IMR-90 (cell line): ENCODE data around the gene C6orf89. TPM values are rescaled to one million over a fixed set of nuclear protein-coding genes. Genes with fewer than 3 reads are reported as not detected.

Source experiments
- ATAC-seq: fragments of 200-7000 bp; cut with Tn5 transposase; 2 replicates; pipeline ENCODE4 v1.9.1; 2020; ENCODE audit warnings: low read depth, mild to moderate bottlenecking, moderate library complexity
- BruUV-seq: library from RNA; stranded (reverse); fragments of 400-500 nt; replicated peaks from 2 replicates; lab custom pipeline; 2021; lab: Mats Ljungman, UMichigan
- CTCF ChIA-PET: fragments of 300-600 bp; formaldehyde crosslinking; extraction: SDS; loops from one replicate; lab custom pipeline; 2021; ENCODE audit warnings: antibody characterized with exemption; lab: Yijun Ruan, JAX
- POLR2A ChIA-PET: fragments of 300-600 bp; sonication (Branson Sonifier 250); formaldehyde crosslinking; loops from one replicate; lab custom pipeline; 2022; ENCODE audit warnings: antibody characterized with exemption; ENCODE audit not compliant: unreplicated experiment; lab: Charles Lee
- DNase-seq: peaks from one replicate; pipeline ENCODE4 v3.0.0; 2013
- H2AFZ ChIP-seq: replicated peaks from 2 replicates; pipeline ENCODE3; 2013; ENCODE audit warnings: low read length, mild to moderate bottlenecking; ENCODE audit not compliant: poor library complexity
- H2AK5ac ChIP-seq: 2 replicates; pipeline ENCODE4 v1.6.1; 2013; ENCODE audit warnings: low read depth, low read length, inconsistent platforms
- H2AK9ac ChIP-seq: replicated peaks from 2 replicates; pipeline ENCODE3; 2013; ENCODE audit warnings: mild to moderate bottlenecking, low read depth, low read length, moderate library complexity; ENCODE audit not compliant: poor library complexity
- H2BK120ac ChIP-seq: 2 replicates; pipeline ENCODE4 v1.6.1; 2013; ENCODE audit warnings: low read depth, low read length, inconsistent platforms
- H2BK15ac ChIP-seq: 3 replicates; pipeline ENCODE4 v1.6.1; 2013; ENCODE audit warnings: low read depth, low read length, inconsistent platforms
- H2BK20ac ChIP-seq: 2 replicates; pipeline ENCODE4 v1.6.1; 2013; ENCODE audit warnings: low read depth, mild to moderate bottlenecking, inconsistent platforms, low read length, moderate library complexity
- H2BK5ac ChIP-seq: 2 replicates; pipeline ENCODE4 v1.6.1; 2013; ENCODE audit warnings: mild to moderate bottlenecking, low read depth, low read length, inconsistent platforms; ENCODE audit not compliant: poor library complexity, severe bottlenecking
- H3K14ac ChIP-seq: replicated peaks from 2 replicates; pipeline ENCODE4 v1.6.1; 2013; ENCODE audit warnings: low read depth, low read length, inconsistent platforms
- H3K18ac ChIP-seq: 2 replicates; pipeline ENCODE4 v1.6.1; 2013; ENCODE audit warnings: low read depth, low read length, control low read depth
- H3K23ac ChIP-seq: 2 replicates; pipeline ENCODE4 v1.6.1; 2013; ENCODE audit warnings: low read depth, low read length, inconsistent platforms
- H3K27ac ChIP-seq: 2 replicates; pipeline ENCODE4 v1.5.1; 2013; ENCODE audit warnings: mild to moderate bottlenecking, control low read depth, low read length; ENCODE audit not compliant: insufficient read depth
- H3K27me3 ChIP-seq: 2 replicates; pipeline ENCODE4 v1.6.1; 2013; ENCODE audit warnings: low read length; ENCODE audit not compliant: control insufficient read depth, insufficient read depth
- H3K36me3 ChIP-seq: 2 replicates; pipeline ENCODE4 v1.6.1; 2013; ENCODE audit warnings: low read length, mixed read lengths; ENCODE audit not compliant: control insufficient read depth, insufficient read depth
- H3K4ac ChIP-seq: 2 replicates; pipeline ENCODE4 v1.6.1; 2013; ENCODE audit warnings: low read depth, low read length, inconsistent platforms
- H3K4me1 ChIP-seq: 2 replicates; pipeline ENCODE4 v1.6.1; 2013; ENCODE audit warnings: low read length, mixed read lengths; ENCODE audit not compliant: control insufficient read depth, insufficient read depth
- H3K4me2 ChIP-seq: 2 replicates; pipeline ENCODE4 v1.6.1; 2013; ENCODE audit warnings: low read depth, mild to moderate bottlenecking, control low read depth, low read length, moderate library complexity
- H3K4me3 ChIP-seq: 2 replicates; pipeline ENCODE4 v1.5.1; 2013; ENCODE audit warnings: low read depth, mild to moderate bottlenecking, control low read depth, low read length, moderate library complexity; ENCODE audit not compliant: insufficient read depth
- H3K56ac ChIP-seq: 2 replicates; pipeline ENCODE4 v1.6.1; 2013; ENCODE audit warnings: low read length, inconsistent platforms; ENCODE audit not compliant: insufficient read depth; ENCODE audit errors: extremely low read depth
- H3K79me1 ChIP-seq, 2 experiments: 2 replicates each; pipeline ENCODE4 v1.6.1; 2013; ENCODE audit warnings: low read length in 2 of 2, inconsistent platforms in 1 of 2, low read depth in 1 of 2
- H3K9ac ChIP-seq: 2 replicates; pipeline ENCODE4 v1.6.1; 2013; ENCODE audit warnings: low read depth, low read length, control low read depth
- H3K9me1 ChIP-seq: 2 replicates; pipeline ENCODE4 v1.6.1; 2013; ENCODE audit warnings: low read length, inconsistent platforms; ENCODE audit not compliant: insufficient read depth
- H3K9me3 ChIP-seq: 2 replicates; pipeline ENCODE4 v1.6.1; 2013; ENCODE audit warnings: low read length; ENCODE audit not compliant: control insufficient read depth, insufficient read depth
- H4K20me1 ChIP-seq: 2 replicates; pipeline ENCODE4 v1.6.1; 2013; ENCODE audit warnings: low read length, inconsistent platforms; ENCODE audit not compliant: insufficient read depth
- H4K5ac ChIP-seq: 2 replicates; pipeline ENCODE4 v1.6.1; 2013; ENCODE audit warnings: mild to moderate bottlenecking, low read depth, low read length, control low read depth
- H4K8ac ChIP-seq, 2 experiments: 2 replicates each; pipeline ENCODE4 v1.6.1; 2013; ENCODE audit warnings: low read depth in 2 of 2, low read length in 2 of 2, control low read depth in 1 of 2, inconsistent platforms in 1 of 2
- H4K91ac ChIP-seq: 2 replicates; pipeline ENCODE4 v1.6.1; 2013; ENCODE audit warnings: low read depth, low read length, inconsistent platforms; ENCODE audit not compliant: insufficient read depth
- WGBS, 2 experiments: methylation state at CpG; one replicate each; pipeline versions ENCODE4 v1.1.5 to v1.1.7; 2013; ENCODE audit warnings: missing lambda C conversion rate in 2 of 2; ENCODE audit not compliant: insufficient read length in 1 of 2; ENCODE audit errors: extremely low coverage in 2 of 2; 5-methylcytosine and 5-hydroxymethylcytosine counted together
- dilution Hi-C: fragments of 300-500 bp; cut with HindIII; formaldehyde crosslinking; loops from one replicate; pipeline ENCODE4 v1.14.3; 2018; ENCODE audit warnings: low sequenced_read_pairs; ENCODE audit not compliant: unreplicated experiment
- in situ Hi-C: fragments of 300-500 bp; cut with MboI; formaldehyde crosslinking; loops from 3 replicates; pipeline ENCODE4 v1.14.3; 2019; ENCODE audit warnings: low sequenced_read_pairs, inconsistent platforms, mixed read lengths
- intact Hi-C: fragments of 100-400 bp; cut with micrococcal nuclease; formaldehyde crosslinking; loops from 2 replicates; pipeline ENCODE4 v1.10.0; 2022
- polyA plus RNA-seq, 3 experiments: library from polyadenylated mRNA; depleted of rRNA; stranded (reverse); fragments of >200 nt; gene quantifications; 2 replicates each; pipeline ENCODE4 v1.2.3, GENCODE V29; 2012; ENCODE audit warnings: low replicate concordance in 1 of 3
- total RNA-seq: library from RNA; depleted of rRNA; stranded (reverse); fragments of >200 nt; gene quantifications from 2 replicates; pipeline ENCODE4 v1.2.3, GENCODE V29; 2012
- TF ChIP-seq, protein P1 (sequence below): conservative IDR thresholded peaks from 2 replicates; pipeline ENCODE4 v1.5.1; 2012; ENCODE audit warnings: mild to moderate bottlenecking, low read depth, low read length, improper control_type of control experiment

Gene C6orf89
- total and polyA plus RNA-seq, 2 of the 4 experiments (the other 2 are of a cell fraction) = 30.8 to 52.3 TPM

DNA sequence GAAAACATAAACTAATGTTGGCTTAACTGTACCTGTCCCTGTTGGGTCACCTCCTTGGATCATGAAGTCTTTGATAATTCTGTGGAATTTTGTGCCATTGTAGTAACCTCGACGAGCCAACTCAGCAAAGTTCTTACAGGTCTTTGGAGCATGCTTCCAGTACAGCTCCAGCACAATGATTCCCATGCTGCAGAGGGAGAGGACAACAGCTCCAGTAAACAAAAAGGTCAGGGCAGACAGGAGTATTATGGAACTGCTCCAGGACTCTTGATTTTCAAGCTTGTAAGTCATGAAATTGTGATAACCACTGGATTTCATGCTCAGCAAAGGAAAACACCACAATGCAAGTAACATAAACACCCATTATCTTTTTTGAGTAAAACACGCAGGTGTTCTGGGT is 14.1 kb upstream of the C6orf89 start:
- Histone ChIP-seq H2BK20ac (no peak overlapping the region), H3K36me3 (peaks cover 5% of the 10 kb centered on the region), H2AFZ (no peak overlapping the region), H3K56ac (no peak overlapping the region), H4K91ac (no peak overlapping the region), H3K18ac (no peak overlapping the region), H4K8ac (no peak overlapping the region), H3K27me3 (no peaks in the 10 kb centered on the region), H3K9ac (no peak overlapping the region), H2BK5ac (no peak overlapping the region), H3K4me3 (no peak overlapping the region), H4K5ac (no peak overlapping the region), H3K27ac (no peak overlapping the region), H3K4me2 (no peak overlapping the region), H2AK5ac (no peak overlapping the region), H2BK120ac (no peak overlapping the region), H4K20me1 (no peaks in the 10 kb centered on the region), H3K4ac (no peak overlapping the region), H2BK15ac (no peak overlapping the region), H3K9me1 (0 out of 2 replicates have a peak, but pooled peaks cover 6% of the 10 kb centered on the region), H2AK9ac (no peak overlapping the region), H3K23ac (no peak overlapping the region), H3K4me1 (peaks cover 4% of the 10 kb centered on the region), H3K79me1 (peaks cover 41 to 51% of the 10 kb centered on the region in 2 experiments), H3K14ac (no peak overlapping the region), H3K9me3 (no peaks in the 10 kb centered on the region)
- DNase-seq (no peak), ATAC-seq (no peak)
- 86% methylated on average over 2 of the region's 3 CpGs; no CpG with 5 or more reads in 1 of the 2 experiments for WGBS, 2 experiments
- POLR2A ChIA-PET = no interaction called here
- intact Hi-C loops (no loop called here), dilution Hi-C loops (no loop called here), in situ Hi-C loops (no loop called here)
- CTCF ChIA-PET = interaction anchor here (1.3 kb wide), 1 partner anchor 113 kb away, joined by 4 read pairs; no protein-coding TSS in a partner anchor
- no TSS peak for BruUV-seq
- TF ChIP-seq, protein P1, sequence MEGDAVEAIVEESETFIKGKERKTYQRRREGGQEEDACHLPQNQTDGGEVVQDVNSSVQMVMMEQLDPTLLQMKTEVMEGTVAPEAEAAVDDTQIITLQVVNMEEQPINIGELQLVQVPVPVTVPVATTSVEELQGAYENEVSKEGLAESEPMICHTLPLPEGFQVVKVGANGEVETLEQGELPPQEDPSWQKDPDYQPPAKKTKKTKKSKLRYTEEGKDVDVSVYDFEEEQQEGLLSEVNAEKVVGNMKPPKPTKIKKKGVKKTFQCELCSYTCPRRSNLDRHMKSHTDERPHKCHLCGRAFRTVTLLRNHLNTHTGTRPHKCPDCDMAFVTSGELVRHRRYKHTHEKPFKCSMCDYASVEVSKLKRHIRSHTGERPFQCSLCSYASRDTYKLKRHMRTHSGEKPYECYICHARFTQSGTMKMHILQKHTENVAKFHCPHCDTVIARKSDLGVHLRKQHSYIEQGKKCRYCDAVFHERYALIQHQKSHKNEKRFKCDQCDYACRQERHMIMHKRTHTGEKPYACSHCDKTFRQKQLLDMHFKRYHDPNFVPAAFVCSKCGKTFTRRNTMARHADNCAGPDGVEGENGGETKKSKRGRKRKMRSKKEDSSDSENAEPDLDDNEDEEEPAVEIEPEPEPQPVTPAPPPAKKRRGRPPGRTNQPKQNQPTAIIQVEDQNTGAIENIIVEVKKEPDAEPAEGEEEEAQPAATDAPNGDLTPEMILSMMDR = no peak
